Central memory CD4-positive, alpha-beta T cell (primary cell): ENCODE data around the gene PANK4.
A peak's percentile ranks its signal among the peaks of the same experiment; 100 is the strongest.

Source experiments
- DNase-seq: peaks from one replicate; pipeline ENCODE4 v3.0.0; 2022

Gene PANK4

GRCh38 chr1:2528016-2528415 is 1.6 kb upstream of the PANK4 start:
- no peak for DNase-seq

- DNase-seq = no peak
Measured at GRCh38 chr1:2527556-2527860, 1.1 kb upstream of the PANK4 start.

- no peak for DNase-seq
Measured at GRCh38 chr1:2526824-2527555, 594 bp upstream of the PANK4 start.

- DNase-seq = no peak
Measured at GRCh38 chr1:2525572-2525919, 850 bp downstream of the PANK4 start.

GRCh38 chr1:2523891-2524609 is 2.3 kb downstream of the PANK4 start:
- peak; percentile 70 for DNase-seq

- DNase-seq = no peak
Measured at GRCh38 chr1:2523191-2523890, 3.1 kb downstream of the PANK4 start.

- DNase-seq = no peak
Measured at GRCh38 chr1:2522230-2522629, 4.2 kb downstream of the PANK4 start.

GRCh38 chr1:2520806-2521205 is 5.6 kb downstream of the PANK4 start:
- no peak for DNase-seq

- DNase-seq = no peak
Measured at GRCh38 chr1:2520206-2520605, 6.2 kb downstream of the PANK4 start.

- DNase-seq = no peak
Measured at GRCh38 chr1:2519729-2520128, 6.7 kb downstream of the PANK4 start.

GRCh38 chr1:2519029-2519685 is 7.2 kb downstream of the PANK4 start:
- DNase-seq = no peak

GRCh38 chr1:2518528-2518927 is 7.9 kb downstream of the PANK4 start:
- no peak for DNase-seq

- no peak for DNase-seq
Measured at GRCh38 chr1:2517966-2518365, 8.4 kb downstream of the PANK4 start.

- no peak for DNase-seq
Measured at GRCh38 chr1:2516946-2517345, 9.4 kb downstream of the PANK4 start.

- no peak for DNase-seq
Measured at GRCh38 chr1:2516124-2516523, 10.3 kb downstream of the PANK4 start.

- no peak for DNase-seq
Measured at GRCh38 chr1:2515763-2516080, 10.7 kb downstream of the PANK4 start.

GRCh38 chr1:2514863-2515762 is 11.3 kb downstream of the PANK4 start:
- no peak for DNase-seq

GRCh38 chr1:2513939-2514652 is 12.3 kb downstream of the PANK4 start:
- no peak for DNase-seq

- no peak for DNase-seq
Measured at GRCh38 chr1:2512862-2513421, 13.5 kb downstream of the PANK4 start.

GRCh38 chr1:2510366-2511155 is 15.8 kb downstream of the PANK4 start:
- DNase-seq = no peak

GRCh38 chr1:2509589-2509988 is 16.8 kb downstream of the PANK4 start:
- no peak for DNase-seq
